Activated CD8-positive, alpha-beta memory T cell treated with anti-CD3 and anti-CD28 coated beads for 36 hours (primary cell): ENCODE results near the gene OR52N1. TPM values are rescaled to one million over a fixed set of nuclear protein-coding genes. Genes with fewer than 3 reads are reported as not detected.

Experiments
- CTCF ChIA-PET: fragments of 350-600 bp; sonication (Branson Sonifier 250); formaldehyde crosslinking; loops from one replicate; lab custom pipeline; 2021; ENCODE audit warnings: antibody characterized with exemption; lab: Charles Lee
- POLR2A ChIA-PET: fragments of 350-600 bp; sonication (Branson Sonifier 250); formaldehyde crosslinking; loops from one replicate; lab custom pipeline; 2021; ENCODE audit warnings: antibody characterized with exemption; lab: Charles Lee
- total RNA-seq, 2 experiments: library from RNA; stranded (reverse); gene quantifications; one replicate each; pipeline ENCODE4 v1.2.3, GENCODE V29; 2021

Gene OR52N1
- total RNA-seq, 2 experiments from 2014 or later, result not detected

GRCh38 chr11:5737670-5738392, 53.2 kb downstream of the OR52N1 start:
- ChIA-PET POLR2A (no interaction called here), CTCF (no interaction called here)

GRCh38 chr11:5737091-5737490, 54.0 kb downstream of the OR52N1 start:
- ChIA-PET CTCF (no interaction called here), POLR2A (no interaction called here)

Other genes starting within 250 kb of the OR52N1 start
- not detected for gene OR52H1, start 242.7 kb downstream of the OR52N1 start, total RNA-seq
- not detected for gene OR52B6, start 210.4 kb downstream of the OR52N1 start, total RNA-seq
- under 1 TPM; 0.23 to 0.44 TPM for gene TRIM6, start 194.6 kb downstream of the OR52N1 start, total RNA-seq
- gene TRIM34, start 166.3 kb downstream of the OR52N1 start, total RNA-seq, result 1 to 10 TPM; 3.6 to 4.8 TPM
- 1 to 10 TPM; 5.6 to 6.1 TPM for gene TRIM5, start 106.2 kb downstream of the OR52N1 start, total RNA-seq
- gene TRIM22, start 101.5 kb downstream of the OR52N1 start, total RNA-seq, result 10 to 100 TPM; 67.9 to 68.5 TPM
- gene OR56B1, start 54.8 kb downstream of the OR52N1 start, total RNA-seq, result not detected
- under 1 TPM in 1 of 2 experiments, not detected in 1; 0.21 TPM for gene OR52N4, start 37.0 kb downstream of the OR52N1 start, total RNA-seq
- gene OR52N5, start 7.9 kb downstream of the OR52N1 start, total RNA-seq, result not detected
- gene OR52N2, start 17.7 kb upstream of the OR52N1 start, total RNA-seq, result not detected
- gene OR52E6, start 50.6 kb upstream of the OR52N1 start, total RNA-seq, result not detected
- not detected for gene OR52E8, start 66.4 kb upstream of the OR52N1 start, total RNA-seq
- gene OR52E4, start 89.4 kb upstream of the OR52N1 start, total RNA-seq, result not detected
- not detected for gene OR52E5, start 101.9 kb upstream of the OR52N1 start, total RNA-seq
- not detected for gene OR56A3, start 151.0 kb upstream of the OR52N1 start, total RNA-seq
- not detected for gene OR56A5, start 177.2 kb upstream of the OR52N1 start, total RNA-seq
- not detected for gene OR52L1, start 195.7 kb upstream of the OR52N1 start, total RNA-seq
- gene OR56A4, start 215.7 kb upstream of the OR52N1 start, total RNA-seq, result not detected
- gene OR56A1, start 239.5 kb upstream of the OR52N1 start, total RNA-seq, result not detected